ENCODE measurements around the gene C22orf15. TPM values are rescaled to one million over a fixed set of nuclear protein-coding genes. Genes with fewer than 3 reads are reported as not detected.

Gene C22orf15
- total and polyA plus RNA-seq, 9 of the 15 experiments (the other 6 are each of a cell fraction or from before 2014, with no cell fraction given): 0.07 TPM; not detected in 8

GRCh38 chr22:23767673-23768548 is 5.1 kb downstream of the C22orf15 start, which contains the start of gene CHCHD10 (continued):
- peak; percentile 86; the same call in 1 of the 2 replicates for TF ChIP-seq KLF6 (CRISPR knock-in tag; IDR thresholded peaks at IDR 0.05; ENCODE audit: borderline replicate concordance)
- no peak for TF ChIP-seq KDM2B (CRISPR knock-in tag; IDR thresholded peaks at IDR 0.05)
- TF ChIP-seq RBM25 (IDR thresholded peaks at IDR 0.05; ENCODE audit: low read depth, low read length, severe bottlenecking): no peak
- TF ChIP-seq, protein P1, sequence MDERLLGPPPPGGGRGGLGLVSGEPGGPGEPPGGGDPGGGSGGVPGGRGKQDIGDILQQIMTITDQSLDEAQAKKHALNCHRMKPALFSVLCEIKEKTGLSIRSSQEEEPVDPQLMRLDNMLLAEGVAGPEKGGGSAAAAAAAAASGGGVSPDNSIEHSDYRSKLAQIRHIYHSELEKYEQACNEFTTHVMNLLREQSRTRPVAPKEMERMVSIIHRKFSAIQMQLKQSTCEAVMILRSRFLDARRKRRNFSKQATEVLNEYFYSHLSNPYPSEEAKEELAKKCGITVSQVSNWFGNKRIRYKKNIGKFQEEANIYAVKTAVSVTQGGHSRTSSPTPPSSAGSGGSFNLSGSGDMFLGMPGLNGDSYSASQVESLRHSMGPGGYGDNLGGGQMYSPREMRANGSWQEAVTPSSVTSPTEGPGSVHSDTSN (CRISPR knock-in tag; IDR thresholded peaks at IDR 0.05; ENCODE audit: low read depth): no peak
- TF ChIP-seq, protein P1 (tag; conservative IDR thresholded peaks at IDR 0.05; ENCODE audit: low read depth): no peak
- TF ChIP-seq ZNF609 (CRISPR knock-in tag; IDR thresholded peaks at IDR 0.05; ENCODE audit: borderline replicate concordance): no peak
- TF ChIP-seq ZNF740 (CRISPR knock-in tag; IDR thresholded peaks at IDR 0.05): no peak
- TF ChIP-seq ZNF740 (tag; IDR thresholded peaks at IDR 0.05): peak in 1 of 2 experiments; percentile 80; a peak in 2 of 4 replicates
- TF ChIP-seq ZNF311 (CRISPR knock-in tag; IDR thresholded peaks at IDR 0.05): peak; percentile 74; the same call in 1 of the 2 replicates
- TF ChIP-seq, protein P2, sequence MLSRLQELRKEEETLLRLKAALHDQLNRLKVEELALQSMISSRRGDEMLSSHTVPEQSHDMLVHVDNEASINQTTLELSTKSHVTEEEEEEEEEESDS (CRISPR knock-in tag; IDR thresholded peaks at IDR 0.05): no peak
- TF ChIP-seq, protein P3, sequence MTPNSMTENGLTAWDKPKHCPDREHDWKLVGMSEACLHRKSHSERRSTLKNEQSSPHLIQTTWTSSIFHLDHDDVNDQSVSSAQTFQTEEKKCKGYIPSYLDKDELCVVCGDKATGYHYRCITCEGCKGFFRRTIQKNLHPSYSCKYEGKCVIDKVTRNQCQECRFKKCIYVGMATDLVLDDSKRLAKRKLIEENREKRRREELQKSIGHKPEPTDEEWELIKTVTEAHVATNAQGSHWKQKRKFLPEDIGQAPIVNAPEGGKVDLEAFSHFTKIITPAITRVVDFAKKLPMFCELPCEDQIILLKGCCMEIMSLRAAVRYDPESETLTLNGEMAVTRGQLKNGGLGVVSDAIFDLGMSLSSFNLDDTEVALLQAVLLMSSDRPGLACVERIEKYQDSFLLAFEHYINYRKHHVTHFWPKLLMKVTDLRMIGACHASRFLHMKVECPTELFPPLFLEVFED (CRISPR knock-in tag; conservative IDR thresholded peaks at IDR 0.05): peak; percentile 62; the same call in 1 of the 2 replicates
- TF ChIP-seq GTF2E2 (tag; IDR thresholded peaks at IDR 0.05): peak; percentile 89
- no peak for TF ChIP-seq SMARCA5 (IDR thresholded peaks at IDR 0.05)
- peak; percentile 92 for TF ChIP-seq SUPT5H (IDR thresholded peaks at IDR 0.05)
- TF ChIP-seq MEF2D (tag; conservative IDR thresholded peaks at IDR 0.05; ENCODE audit: low read depth): no peak
- peak; percentile 48; the same call in 1 of the 2 replicates for TF ChIP-seq DMBX1 (CRISPR knock-in tag; IDR thresholded peaks at IDR 0.05; ENCODE audit: borderline replicate concordance)
